ENCODE measurements around the gene SPATA20. TPM values are rescaled to one million over a fixed set of nuclear protein-coding genes. Genes with fewer than 3 reads are reported as not detected.

The SPATA20 gene
- total and polyA plus RNA-seq, 2 of the 4 experiments (the other 2 are of a cell fraction) = 17.0 to 35.0 TPM

- no peak overlapping the region for H3K14ac ChIP-seq (replicated peaks; ENCODE audit: low read depth, low read length)
- H3K4me3 ChIP-seq (ENCODE audit: insufficient read depth, low read depth, low read length) = no peak overlapping the region
- dilution Hi-C loops (cut with HindIII; ENCODE audit: low sequenced_read_pairs, unreplicated experiment) = no loop called here
- no peak overlapping the region for H2BK20ac ChIP-seq (ENCODE audit: low read depth, low read length)
- H3K9me3 ChIP-seq (ENCODE audit: control insufficient read depth, insufficient read depth, low read length) = no peaks in the 10 kb centered on the region
- H3K9ac ChIP-seq (ENCODE audit: low read depth, low read length) = no peak overlapping the region
- H3K79me1 ChIP-seq (ENCODE audit: low read depth in 1 of 2, low read length in 2 of 2) = peaks cover 0 to 11% of the 10 kb centered on the region in 2 experiments; a peak in 2 of 4 replicates
- no peak overlapping the region for H4K91ac ChIP-seq (ENCODE audit: insufficient read depth, low read depth, low read length)
- H4K5ac ChIP-seq (ENCODE audit: low read depth, low read length) = no peak overlapping the region
- peaks cover 16% of the 10 kb centered on the region; the same call in 1 of the 2 replicates for H3K36me3 ChIP-seq (ENCODE audit: control insufficient read depth, insufficient read depth, low read length)
- no TSS peak for BruUV-seq (replicated peaks)
- no peak for ATAC-seq (ENCODE audit: low read depth)
- H3K4me2 ChIP-seq (ENCODE audit: low read depth, low read length) = no peak overlapping the region
- no peak overlapping the region for H2BK120ac ChIP-seq (ENCODE audit: low read depth, low read length)
- H3K23ac ChIP-seq (ENCODE audit: low read depth, low read length) = no peak overlapping the region
- CTCF ChIA-PET = interaction anchor here (0.6 to 2.4 kb wide), 9 partner anchors 10 to 156 kb away, joined by 4 to 28 read pairs (median 6); partner anchors contain the start of gene CACNA1G
- intact Hi-C loops (cut with micrococcal nuclease) = loop anchor here (2.0 to 10.0 kb wide), 2 partner anchors 85 to 405 kb away; partner anchors contain the start of gene ABCC3
- H4K8ac ChIP-seq (ENCODE audit: low read depth in 2 of 2, low read length in 2 of 2) = no peak overlapping the region
- TF ChIP-seq RAD21 (IDR thresholded peaks at IDR 0.05; ENCODE audit: low read length) = no peak
- TF ChIP-seq MAFK (IDR thresholded peaks at IDR 0.05; ENCODE audit: low read depth, low read length) = no peak
- TF ChIP-seq CTCF (conservative IDR thresholded peaks at IDR 0.05; ENCODE audit: low read depth, low read length) = no peak
- no peak for TF ChIP-seq MXI1 (IDR thresholded peaks at IDR 0.05; ENCODE audit: borderline replicate concordance, low read depth, low read length)
- no peak for TF ChIP-seq SMC3 (IDR thresholded peaks at IDR 0.05; ENCODE audit: low read depth, low read length)
- no peak for TF ChIP-seq BHLHE40 (IDR thresholded peaks at IDR 0.05; ENCODE audit: low read depth, low read length)
- TF ChIP-seq CEBPB (IDR thresholded peaks at IDR 0.05; ENCODE audit: low read depth, low read length) = no peak
- no peak for TF ChIP-seq POLR2A (IDR thresholded peaks at IDR 0.05; ENCODE audit: low read depth, low read length)
- no peak for TF ChIP-seq MAZ (IDR thresholded peaks at IDR 0.05; ENCODE audit: borderline replicate concordance, low read depth, low read length)
- TF ChIP-seq CHD1 (IDR thresholded peaks at IDR 0.05; ENCODE audit: low read depth, low read length) = no peak
- no peak for TF ChIP-seq ELK1 (IDR thresholded peaks at IDR 0.05; ENCODE audit: borderline replicate concordance, low read depth, low read length)
- no peak for TF ChIP-seq RCOR1 (IDR thresholded peaks at IDR 0.05; ENCODE audit: insufficient replicate concordance, low read length)
- no peak for TF ChIP-seq RFX5 (IDR thresholded peaks at IDR 0.05; ENCODE audit: low read depth, low read length)
- no peak for TF ChIP-seq FOS (IDR thresholded peaks at IDR 0.05; ENCODE audit: low read depth, low read length)
- no peak overlapping the region for H3K27ac ChIP-seq (ENCODE audit: insufficient read depth, low read length)
- H3K18ac ChIP-seq (ENCODE audit: low read depth, low read length) = no peak overlapping the region
- no peak overlapping the region for H3K4ac ChIP-seq (ENCODE audit: low read depth, low read length)
- H3K4me1 ChIP-seq (ENCODE audit: control insufficient read depth, insufficient read depth, low read length) = peaks cover 6% of the 10 kb centered on the region
- peaks cover 5% of the 10 kb centered on the region for H3K9me1 ChIP-seq (ENCODE audit: insufficient read depth, low read length)
- no peak overlapping the region for H2AK5ac ChIP-seq (ENCODE audit: low read depth, low read length)
- POLR2A ChIA-PET (ENCODE audit: unreplicated experiment) = no interaction called here
- H2BK5ac ChIP-seq (ENCODE audit: low read depth, low read length, poor library complexity, severe bottlenecking) = no peak overlapping the region
- in situ Hi-C loops (cut with MboI; ENCODE audit: low sequenced_read_pairs) = loop anchor here (5.0 to 10.0 kb wide), 4 partner anchors 77 to 405 kb away; no protein-coding TSS in a partner anchor
- peak overlapping the region; percentile 42 for H2AK9ac ChIP-seq (replicated peaks; ENCODE audit: low read depth, low read length, poor library complexity)
- DNase-seq = no peak
- no peaks in the 10 kb centered on the region for H3K27me3 ChIP-seq (ENCODE audit: control insufficient read depth, insufficient read depth, low read length)
- H3K56ac ChIP-seq (ENCODE audit: extremely low read depth, insufficient read depth, low read length) = no peak overlapping the region
- no peak overlapping the region for H2AFZ ChIP-seq (replicated peaks; ENCODE audit: low read length, poor library complexity)
- 92% methylated on average over 4 of the region's 11 CpGs; no CpG with 5 or more reads in 1 of the 2 experiments for WGBS, 2 experiments (ENCODE audit: extremely low coverage in 2 of 2, insufficient read length in 1 of 2)
- H4K20me1 ChIP-seq (ENCODE audit: insufficient read depth, low read length) = 0 out of 2 replicates have a peak, but pooled peaks cover 8% of the 10 kb centered on the region
- H2BK15ac ChIP-seq (ENCODE audit: low read depth, low read length) = no peak overlapping the region
Measured at GRCh38 chr17:50549969-50550368, 3.0 kb downstream of the SPATA20 start.
